H1 (cell line): ENCODE measurements around the gene FASTKD3. TPM values are rescaled to one million over a fixed set of nuclear protein-coding genes. Genes with fewer than 3 reads are reported as not detected.

Source experiments
- CTCF ChIA-PET: fragments of 300-600 bp; sonication (Branson Sonifier 250); formaldehyde crosslinking; loops from one replicate; lab custom pipeline; 2021; ENCODE audit not compliant: partially characterized antibody; lab: Charles Lee
- POLR2A ChIA-PET: fragments of 300-600 bp; sonication (Branson Sonifier 250); formaldehyde crosslinking; loops from one replicate; lab custom pipeline; 2021; ENCODE audit warnings: inconsistent platforms; ENCODE audit not compliant: partially characterized antibody; lab: Charles Lee
- DNase-seq, 2 experiments: peaks; one replicate each; pipeline versions ENCODE4 v3.0.0 to v3.0.0-alpha.2; 2010 to 2022; ENCODE audit warnings: low spot score in 2 of 2, low read depth in 1 of 2, mixed read lengths in 1 of 2
- FAIRE-seq: peaks from 2 replicates; lab custom pipeline; 2011; peaks lifted over from hg19 to GRCh38; lab: Jason Lieb, UNC
- H2AFZ ChIP-seq: 2 replicates; pipeline ENCODE4 v1.8.1; 2012; ENCODE audit warnings: low read length, inconsistent platforms
- H2AK5ac ChIP-seq: 2 replicates; pipeline ENCODE4 v1.6.1; 2013; ENCODE audit warnings: low read depth, low read length
- H2BK120ac ChIP-seq: replicated peaks from 2 replicates; pipeline ENCODE3; 2013; ENCODE audit warnings: low read depth, low read length, inconsistent platforms
- H2BK12ac ChIP-seq: 2 replicates; pipeline ENCODE4 v1.6.1; 2013; ENCODE audit warnings: low read depth, low read length
- H2BK15ac ChIP-seq: 2 replicates; pipeline ENCODE4 v1.6.1; 2013; ENCODE audit warnings: low read length
- H2BK20ac ChIP-seq: 2 replicates; pipeline ENCODE4 v1.6.1; 2013; ENCODE audit warnings: low read length
- H2BK5ac ChIP-seq: 2 replicates; pipeline ENCODE4 v1.6.1; 2013; ENCODE audit warnings: low read depth, low read length
- H3K14ac ChIP-seq: 2 replicates; pipeline ENCODE4 v1.6.1; 2013; ENCODE audit warnings: inconsistent platforms; ENCODE audit not compliant: insufficient read length
- H3K18ac ChIP-seq: 2 replicates; pipeline ENCODE4 v1.6.1; 2013; ENCODE audit warnings: low read length; ENCODE audit errors: extremely low read depth
- H3K23ac ChIP-seq: 2 replicates; pipeline ENCODE4 v1.6.1; 2013; ENCODE audit warnings: inconsistent platforms; ENCODE audit not compliant: insufficient read length
- H3K23me2 ChIP-seq: 2 replicates; pipeline ENCODE4 v1.6.1; 2013; ENCODE audit warnings: low read depth, low read length
- H3K27ac ChIP-seq: 2 replicates; pipeline ENCODE4 v1.6.1; 2011; ENCODE audit warnings: low read depth, low read length, inconsistent platforms
- H3K27me3 ChIP-seq, 4 experiments: replicated peaks in 1 of 4; 1 replicate in 1 of 4; 2 replicates in 3 of 4; pipeline versions ENCODE4 v1.6.1 to v1.8.1; 2011 to 2013; ENCODE audit warnings: low read length in 3 of 4, mild to moderate bottlenecking in 3 of 4, inconsistent platforms in 2 of 4, mixed read lengths in 2 of 4, moderate library complexity in 1 of 4; ENCODE audit not compliant: control insufficient read depth in 3 of 4, insufficient read depth in 3 of 4; ENCODE audit errors: extremely low read depth in 1 of 4
- H3K36me3 ChIP-seq, 4 experiments: 2 replicates each; pipeline versions ENCODE4 v1.6.1 to v1.8.1; 2011 to 2013; ENCODE audit warnings: mild to moderate bottlenecking in 4 of 4, low read length in 3 of 4, moderate library complexity in 2 of 4, control low read depth in 1 of 4, inconsistent platforms in 1 of 4; ENCODE audit not compliant: insufficient read depth in 4 of 4, control insufficient read depth in 2 of 4
- H3K4ac ChIP-seq: replicated peaks from 2 replicates; pipeline ENCODE3; 2013; ENCODE audit warnings: low read length, low read depth, mixed read lengths, inconsistent platforms; ENCODE audit not compliant: insufficient read length
- H3K4me1 ChIP-seq, 4 experiments: replicated peaks in 1 of 4; 1 replicate in 1 of 4; 2 replicates in 3 of 4; pipeline versions ENCODE4 v1.6.1 to v1.8.1; 2011 to 2013; ENCODE audit warnings: low read length in 3 of 4, inconsistent platforms in 2 of 4, mixed read lengths in 1 of 4; ENCODE audit not compliant: insufficient read depth in 4 of 4, control insufficient read depth in 3 of 4
- H3K4me2 ChIP-seq, 2 experiments: 2 replicates each; pipeline versions ENCODE4 v1.6.1 to v1.8.1; 2011 to 2013; ENCODE audit warnings: low read depth in 2 of 2, low read length in 2 of 2, control low read depth in 1 of 2, inconsistent platforms in 1 of 2, mild to moderate bottlenecking in 1 of 2; ENCODE audit not compliant: insufficient read depth in 1 of 2
- H3K4me3 ChIP-seq, 4 experiments: fragments of 200-600, 300-600 bp in 1 of 4; sonication (generic), shearing (Covaris generic), sonication (Bioruptor Twin) in 1 of 4; 2 replicates each; pipeline versions ENCODE4 v1.5.1 to v1.8.1; 2011 to 2016; ENCODE audit warnings: low read length in 4 of 4, low read depth in 3 of 4, control low read depth in 2 of 4, inconsistent platforms in 2 of 4, mild to moderate bottlenecking in 2 of 4, mixed read lengths in 1 of 4, moderate library complexity in 1 of 4; ENCODE audit not compliant: insufficient read depth in 2 of 4; ENCODE audit errors: extremely low read depth in 1 of 4
- H3K56ac ChIP-seq: replicated peaks from 2 replicates; pipeline ENCODE3; 2013; ENCODE audit warnings: low read depth, mild to moderate bottlenecking, mixed read lengths, low read length, inconsistent platforms; ENCODE audit not compliant: insufficient read length
- H3K79me1 ChIP-seq: 2 replicates; pipeline ENCODE4 v1.6.1; 2013; ENCODE audit warnings: low read depth, low read length, control low read depth
- H3K79me2 ChIP-seq, 2 experiments: 2 replicates each; pipeline versions ENCODE4 v1.6.1 to v1.8.1; 2012 to 2013; ENCODE audit warnings: low read length in 2 of 2, mild to moderate bottlenecking in 2 of 2, inconsistent platforms in 1 of 2; ENCODE audit not compliant: insufficient read depth in 2 of 2, control insufficient read depth in 1 of 2
- H3K9ac ChIP-seq, 4 experiments: replicated peaks in 1 of 4; 1 replicate in 1 of 4; 2 replicates in 3 of 4; pipeline versions ENCODE4 v1.6.1 to v1.8.1; 2011 to 2013; ENCODE audit warnings: low read depth in 3 of 4, low read length in 3 of 4, control low read depth in 2 of 4, mild to moderate bottlenecking in 2 of 4, moderate library complexity in 2 of 4, inconsistent platforms in 1 of 4; ENCODE audit errors: extremely low read depth in 1 of 4
- H3K9me3 ChIP-seq, 2 experiments: 2 replicates each; pipeline versions ENCODE4 v1.6.1 to v1.8.1; 2012 to 2013; ENCODE audit warnings: mild to moderate bottlenecking in 2 of 2, moderate library complexity in 2 of 2, control low read depth in 1 of 2, inconsistent platforms in 1 of 2, low read depth in 1 of 2, low read length in 1 of 2, mixed read lengths in 1 of 2; ENCODE audit not compliant: insufficient read depth in 2 of 2
- H4K20me1 ChIP-seq, 2 experiments: replicated peaks in 1 of 2; 2 replicates each; pipeline versions ENCODE3 to v1.8.1; 2011 to 2013; ENCODE audit warnings: inconsistent platforms in 2 of 2, low read length in 2 of 2, mild to moderate bottlenecking in 1 of 2; ENCODE audit not compliant: insufficient read depth in 2 of 2, control insufficient read depth in 1 of 2
- H4K5ac ChIP-seq: 2 replicates; pipeline ENCODE4 v1.6.1; 2013; ENCODE audit warnings: low read length, low read depth, mixed read lengths, inconsistent platforms; ENCODE audit not compliant: insufficient read length
- H4K8ac ChIP-seq: 2 replicates; pipeline ENCODE4 v1.8.0; 2013; ENCODE audit warnings: mild to moderate bottlenecking, moderate library complexity, low read length, inconsistent platforms; ENCODE audit not compliant: insufficient read depth; ENCODE audit errors: extremely low read depth
- H4K91ac ChIP-seq: replicated peaks from 2 replicates; pipeline ENCODE3; 2013; ENCODE audit warnings: low read length, mixed read lengths, inconsistent platforms; ENCODE audit not compliant: insufficient read length
- ASH2L ChIP-seq: fragments of 200-600, 300-600 bp; sonication (generic); IDR thresholded peaks from one replicate; pipeline ENCODE4 v1.7.1; 2017; ENCODE audit warnings: low read length
- KDM5A ChIP-seq: fragments of 200-600 bp; IDR thresholded peaks from 2 replicates; pipeline ENCODE4 v1.7.1; 2012; ENCODE audit warnings: mild to moderate bottlenecking, low read length, inconsistent platforms, mixed read lengths
- NRF1 ChIP-seq: IDR thresholded peaks from 2 replicates; pipeline ENCODE4 v1.6.1; 2011; ENCODE audit warnings: mild to moderate bottlenecking, low read depth, low read length, improper control_type of control experiment
- WGBS, 2 experiments: shearing (Covaris generic) in 1 of 2; methylation state at CpG; one replicate each; pipeline versions ENCODE4 v1.1.6 to v1.1.7; 2013 to 2015; ENCODE audit warnings: low lambda C conversion rate in 2 of 2, mixed read lengths in 2 of 2, inconsistent platforms in 1 of 2, low coverage in 1 of 2, missing lambda C conversion rate in 1 of 2; ENCODE audit not compliant: insufficient replicate concordance in 2 of 2, insufficient coverage in 1 of 2, insufficient read length in 1 of 2; ENCODE audit errors: extremely low coverage in 1 of 2, missing lambda C conversion rate in 1 of 2; 5-methylcytosine and 5-hydroxymethylcytosine counted together
- polyA plus RNA-seq, 7 experiments: library from polyadenylated mRNA; depleted of rRNA in 3 of 7; stranded (reverse) in 5 of 7; unstranded in 2 of 7; fragments of >200 nt in 5 of 7; fragments of 200-250 nt in 2 of 7; gene quantifications; 1 replicate in 5 of 7; 2 replicates in 1 of 7; 4 replicates in 1 of 7; pipeline versions ENCODE4 v1.2.1 to v1.2.3, GENCODE V29; 2011 to 2013; ENCODE audit warnings: missing spikeins in 2 of 7, mixed read lengths in 2 of 7
- total RNA-seq: library from RNA; stranded (reverse); fragmentation: NEBNext Ultra II Directional; extraction: Animal tissue kit (Norgen Biotek cat#: 25700); gene quantifications from 2 replicates; pipeline ENCODE4 v1.2.1, GENCODE V29; 2021

FASTKD3 gene
- total and polyA plus RNA-seq, 2 of the 8 experiments (the other 6 are each of a cell fraction or from before 2014, with no cell fraction given) = 5.6 to 7.6 TPM

GRCh38 chr5:7867260-7867659 is 1.6 kb downstream of the FASTKD3 start:
- POLR2A ChIA-PET = no interaction called here
- Histone ChIP-seq H4K5ac (no peak overlapping the region), H3K4me1 (peaks cover 0 to 4% (median 0%) of the 10 kb centered on the region in 4 experiments; a peak in 2 of 7 replicates), H4K20me1 (peaks cover 5 to 13% of the 10 kb centered on the region in 2 experiments), H3K9ac (no peak overlapping the region), H2BK15ac (no peak overlapping the region), H2BK20ac (no peak overlapping the region), H4K91ac (no peak overlapping the region), H3K4me3 (no peak overlapping the region), H2AFZ (no peak overlapping the region), H3K56ac (no peak overlapping the region), H3K79me2 (peaks cover 15 to 38% of the 10 kb centered on the region in 2 experiments), H3K27ac (no peak overlapping the region), H3K4ac (no peak overlapping the region), H3K9me3 (no peaks in the 10 kb centered on the region), H2BK5ac (no peak overlapping the region), H3K23ac (no peak overlapping the region), H3K4me2 (no peak overlapping the region; a peak in 1 of 4 replicates), H3K27me3 (no peaks in the 10 kb centered on the region), H3K18ac (no peak overlapping the region), H3K36me3 (peaks cover 0 to 17% (median 2%) of the 10 kb centered on the region in 4 experiments; a peak in 3 of 8 replicates), H3K14ac (no peak overlapping the region), H3K23me2 (peaks cover 7% of the 10 kb centered on the region), H3K79me1 (peaks cover 3% of the 10 kb centered on the region; the same call in 1 of the 2 replicates), H2AK5ac (no peak overlapping the region), H4K8ac (no peak overlapping the region), H2BK12ac (no peak overlapping the region), H2BK120ac (no peak overlapping the region)
- TF ChIP-seq ASH2L (no peak), KDM5A (no peak), NRF1 (no peak)
- WGBS, 2 experiments = 84% methylated on average over 3 of the region's 3 CpGs; no CpG with 5 or more reads in 1 of the 2 experiments
- CTCF ChIA-PET = interaction anchor here (0.6 to 3.0 kb wide), 4 partner anchors 9 to 1047 kb away, joined by 4 to 14 read pairs (median 4); no protein-coding TSS in a partner anchor
- DNase-seq (no peak), FAIRE-seq (no peak)
